GM18502 (cell line): ENCODE measurements around the gene RNF141.
A peak's percentile ranks its signal among the peaks of the same experiment; 100 is the strongest.

Source experiments
- ATAC-seq: cut with Tn5 transposase; IDR thresholded peaks from one replicate; pipeline ENCODE4 v1.9.1; 2021; ENCODE audit warnings: mild to moderate bottlenecking; ENCODE audit not compliant: unreplicated experiment, poor library complexity

The RNF141 gene

DNA sequence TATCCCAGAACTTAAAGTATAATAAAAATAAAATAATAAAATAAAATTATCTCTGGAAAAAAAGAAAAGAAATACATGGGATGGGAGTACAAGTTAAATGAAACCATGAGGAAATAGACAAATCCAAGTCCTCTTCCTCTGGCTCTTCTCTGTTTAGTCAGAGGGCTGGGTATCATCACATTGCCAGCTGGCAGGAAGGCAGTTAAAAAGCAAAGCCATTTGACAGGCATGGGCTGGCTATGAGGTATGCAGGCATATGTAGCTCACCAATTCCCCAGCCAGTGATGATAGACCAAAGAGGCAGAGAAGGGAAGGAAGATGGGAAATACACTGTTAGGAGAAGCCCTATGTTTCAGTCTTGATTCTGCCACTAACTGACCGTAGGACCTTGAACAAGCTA, 21.0 kb upstream of the RNF141 start:
- ATAC-seq, result no peak

DNA sequence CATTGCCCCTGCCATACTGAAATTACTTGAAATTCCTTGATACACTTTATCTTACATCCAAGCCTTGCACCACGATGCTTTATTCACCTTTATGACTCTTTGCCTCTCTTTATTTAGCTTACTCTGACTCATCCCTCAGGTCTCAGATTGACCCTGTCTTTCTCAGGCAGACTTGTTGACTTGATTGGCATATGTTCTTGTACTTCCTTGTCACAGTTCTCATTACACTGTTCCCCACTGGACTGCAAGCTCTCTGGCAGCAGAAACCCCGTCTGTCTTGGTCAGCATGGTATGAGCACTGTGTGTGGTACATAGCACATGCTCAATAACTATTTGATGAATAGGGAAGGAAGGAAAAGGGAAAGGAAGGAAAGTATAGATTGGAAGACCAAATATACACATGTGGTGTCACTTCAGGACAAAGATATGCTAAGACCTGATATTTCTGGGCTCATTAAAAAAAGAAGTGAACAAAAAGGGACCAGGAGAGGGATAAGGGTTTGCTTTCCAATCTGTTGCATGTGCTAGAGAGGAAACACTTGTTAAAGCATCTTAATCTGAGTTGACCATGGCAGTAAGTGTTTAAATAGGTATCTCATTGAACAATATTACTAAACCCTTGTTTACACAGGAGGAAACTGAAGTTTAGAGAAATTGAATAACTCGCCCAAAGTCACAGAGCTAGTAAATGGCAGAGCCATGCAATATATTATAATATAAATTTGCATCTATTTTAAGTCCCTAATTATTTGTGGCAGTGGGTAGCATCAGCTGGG, 20.2 kb upstream of the RNF141 start:
- no peak for ATAC-seq

DNA sequence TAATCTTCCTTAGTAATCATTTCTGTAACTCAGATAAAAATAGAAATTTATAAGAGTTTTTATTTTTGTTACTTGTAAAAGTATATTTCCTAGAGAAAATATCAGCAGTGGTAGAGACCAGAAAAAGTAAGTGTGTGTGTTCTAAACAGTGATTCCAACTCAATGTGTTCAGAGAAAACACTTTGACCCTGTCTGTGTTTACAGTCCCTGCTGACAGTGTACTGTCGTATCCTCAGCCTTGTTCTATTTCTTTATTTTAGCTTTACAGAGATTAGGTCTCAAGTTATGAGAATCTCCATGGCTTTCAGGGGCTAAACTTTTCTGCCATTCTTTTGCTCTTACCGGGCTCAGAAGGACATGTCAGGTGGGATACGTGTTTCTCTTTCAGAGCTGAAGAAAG, 17.3 kb upstream of the RNF141 start:
- ATAC-seq, result no peak

DNA sequence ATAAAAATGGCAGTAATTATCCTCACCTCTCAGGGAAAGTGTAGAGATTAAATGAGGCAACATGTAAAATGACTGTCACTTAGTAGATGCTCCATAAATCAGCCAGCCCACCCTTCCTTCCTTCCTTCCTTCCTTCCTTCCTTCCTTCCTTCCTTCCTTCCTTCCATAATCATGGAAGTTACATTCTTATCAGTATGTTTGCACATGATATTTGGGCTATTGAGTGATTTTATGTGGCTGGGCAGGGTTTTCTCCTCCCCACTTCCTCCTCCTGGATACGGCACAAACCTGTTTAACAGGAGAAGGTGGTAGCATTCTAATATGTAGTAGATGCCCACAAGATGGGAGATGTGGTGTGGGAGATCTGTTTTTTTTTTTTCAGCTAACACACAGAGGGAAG, 15.6 kb upstream of the RNF141 start:
- no peak for ATAC-seq

DNA sequence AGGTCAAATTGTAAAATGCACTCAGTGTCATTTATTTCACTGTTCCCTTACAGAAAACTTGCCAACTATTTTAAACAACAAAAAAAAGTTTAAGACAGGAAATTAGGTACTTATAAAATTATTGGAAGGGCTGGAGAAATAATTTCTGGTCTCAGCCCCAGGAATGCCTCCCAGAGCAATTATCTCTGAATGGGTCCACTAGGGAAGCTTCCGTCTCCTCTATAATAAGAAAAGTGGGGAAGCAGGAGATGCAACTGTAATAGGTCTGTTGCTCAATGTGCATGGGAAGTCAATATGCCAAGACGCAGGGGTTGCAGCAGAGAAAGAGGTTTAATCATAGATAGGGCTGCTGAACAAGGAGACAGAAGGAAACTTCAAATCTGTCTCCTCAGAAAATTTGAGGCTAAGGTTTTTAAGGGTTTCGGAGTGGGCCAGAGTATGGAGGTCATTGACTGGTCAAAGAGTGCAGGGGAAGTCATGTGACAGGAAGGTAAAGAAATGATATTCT, 10.9 kb upstream of the RNF141 start:
- no peak for ATAC-seq

DNA sequence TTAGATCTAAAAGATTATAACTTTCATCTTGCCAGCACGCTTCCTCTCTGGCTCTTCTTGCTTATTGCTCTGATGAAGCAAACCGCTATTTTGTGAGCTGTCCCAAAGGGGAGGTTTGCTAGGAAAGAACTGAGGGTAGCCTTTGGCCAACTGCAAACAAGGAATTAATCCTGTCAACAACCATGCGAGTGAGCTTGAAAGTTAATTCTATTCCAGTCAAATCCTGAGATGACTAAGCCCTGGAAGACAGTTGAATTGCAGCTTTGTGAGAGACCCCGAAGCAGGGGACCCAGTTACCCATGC, 10.3 kb upstream of the RNF141 start:
- no peak for ATAC-seq

DNA sequence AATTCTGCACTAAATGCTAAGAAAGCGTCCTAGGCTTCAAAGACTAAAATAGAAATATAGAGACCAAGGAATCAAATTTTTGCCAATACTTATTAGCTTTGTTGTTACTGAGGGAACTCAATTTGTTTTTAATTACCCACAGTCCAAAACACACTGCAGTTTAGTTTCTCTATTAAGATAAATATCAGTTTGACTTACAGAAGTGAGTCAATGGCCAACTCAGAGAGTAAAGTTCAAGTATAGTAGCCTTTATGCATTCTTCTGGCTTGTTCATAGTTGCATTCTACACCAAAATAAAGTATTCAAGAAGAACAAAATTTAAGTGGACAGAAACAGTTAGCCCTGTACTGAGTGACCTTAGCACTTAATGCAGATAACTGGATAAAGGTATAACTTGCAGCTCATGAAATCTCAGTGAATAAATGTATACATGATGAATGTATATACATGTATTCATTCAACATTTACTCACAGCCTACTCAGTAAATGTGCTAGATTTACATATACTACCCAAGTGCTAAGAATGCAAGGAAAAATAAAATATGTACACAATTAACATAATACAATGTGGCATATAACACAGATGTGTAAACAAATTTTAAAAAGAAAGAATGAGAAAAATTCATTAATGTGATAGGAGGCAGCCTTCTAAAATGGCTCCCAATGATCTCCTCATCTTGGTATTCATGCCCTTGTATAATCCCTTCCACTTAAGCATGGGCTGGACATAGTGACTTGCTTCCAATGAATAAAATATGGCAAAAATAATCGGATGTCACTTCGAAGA, 9.7 kb upstream of the RNF141 start:
- ATAC-seq, result no peak

DNA sequence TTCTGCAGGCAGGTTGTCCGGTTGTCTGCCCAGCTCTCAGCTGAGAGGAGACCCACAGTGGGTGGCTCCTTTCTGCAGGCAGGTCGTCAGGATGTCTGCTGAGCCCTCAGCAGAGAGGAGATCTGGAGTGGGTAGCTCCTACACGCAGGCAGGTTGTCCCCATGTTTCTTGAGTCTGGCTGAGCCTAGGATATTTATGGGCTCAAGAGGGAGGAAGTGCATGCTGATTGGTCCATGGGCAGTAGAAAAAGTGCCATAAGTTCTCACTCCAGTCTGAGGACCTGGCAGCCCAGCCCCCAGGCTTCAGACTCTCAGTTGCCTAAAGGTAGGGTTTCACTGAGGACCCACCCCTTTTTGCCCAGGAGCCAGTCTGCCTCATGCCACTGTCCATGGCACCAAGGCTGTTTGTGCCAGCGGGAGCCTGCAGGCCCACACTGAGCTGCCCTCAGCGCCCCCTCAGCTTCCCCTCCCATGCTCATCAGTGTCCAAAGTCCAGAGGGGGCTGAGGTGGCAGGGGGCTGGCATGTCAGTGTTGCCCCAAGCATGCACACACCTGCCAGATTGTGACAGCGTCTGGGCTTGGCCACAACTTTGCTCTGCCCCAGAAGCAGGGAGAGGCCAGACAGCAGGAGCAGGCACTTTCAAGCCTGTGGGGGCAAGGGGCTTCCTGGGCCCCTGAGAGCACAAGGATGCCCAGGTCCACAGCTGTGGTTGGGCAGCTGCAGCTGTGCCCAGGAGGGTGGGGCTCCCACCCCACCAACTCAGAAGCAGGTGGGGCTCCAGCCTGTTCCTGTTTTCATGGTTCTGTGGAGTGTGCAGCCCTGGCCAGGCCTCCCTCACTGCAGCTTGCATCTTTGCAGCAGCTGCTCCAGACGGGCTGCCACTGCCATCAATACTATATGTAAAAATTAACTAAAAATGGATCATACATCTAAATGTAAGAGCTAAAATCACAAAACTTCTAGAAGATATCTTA, 3.8 kb upstream of the RNF141 start:
- ATAC-seq, result no peak

DNA sequence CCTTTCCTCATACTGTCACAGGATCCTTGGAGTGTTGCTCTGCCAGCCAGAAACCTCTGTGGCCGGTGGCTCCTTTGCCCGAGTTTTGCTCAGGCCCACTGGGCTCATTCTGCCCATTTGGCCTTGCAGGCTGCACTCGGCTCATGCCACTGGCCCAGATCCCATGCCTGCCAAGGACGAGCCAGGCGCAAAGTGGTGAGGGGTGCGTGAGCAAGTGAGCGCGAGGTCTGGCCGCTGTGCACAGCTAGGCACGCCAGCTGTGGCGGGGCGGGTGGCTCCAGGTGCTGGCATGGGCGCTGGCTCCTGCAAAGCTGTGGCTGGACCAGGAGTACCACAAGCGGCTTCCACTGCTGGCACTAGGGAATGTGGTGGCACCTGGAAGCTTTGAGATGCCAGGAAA, 2.8 kb upstream of the RNF141 start:
- ATAC-seq, result no peak

DNA sequence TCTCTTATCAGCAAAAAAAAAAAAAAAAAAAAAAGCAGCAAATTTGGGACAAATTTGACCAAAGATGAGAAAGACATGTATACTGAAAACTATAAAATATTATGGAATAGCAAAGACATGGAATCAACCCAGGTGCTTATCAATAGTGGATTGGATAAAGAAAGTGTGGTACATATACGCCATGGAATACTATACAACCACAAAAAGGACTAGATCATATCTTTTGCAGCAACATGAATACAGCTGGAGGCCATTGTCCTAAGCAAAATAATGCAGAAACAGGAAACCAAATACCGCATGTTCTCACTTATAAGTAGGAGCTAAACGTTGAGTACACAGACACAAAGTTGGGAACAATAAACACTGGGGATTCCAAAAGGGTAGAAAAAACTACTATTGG, 1.8 kb upstream of the RNF141 start:
- no peak for ATAC-seq

DNA sequence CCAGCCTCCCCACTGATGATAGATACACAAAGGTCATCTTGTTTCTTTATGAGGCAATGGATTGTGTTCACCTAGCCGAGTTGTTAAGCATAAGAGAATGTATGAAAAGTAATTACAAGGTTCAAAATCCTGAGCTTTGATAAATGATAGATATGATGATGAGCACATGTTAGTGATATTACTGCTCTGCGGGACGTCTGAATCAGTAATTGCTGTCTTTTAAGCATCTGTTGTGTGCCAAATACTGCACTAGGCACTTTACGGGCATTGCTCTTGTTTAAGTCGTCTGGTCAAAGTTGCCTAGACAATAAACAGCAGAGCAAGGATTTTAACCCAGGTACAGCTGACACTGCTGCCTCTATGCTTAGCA, 559 bp upstream of the RNF141 start:
- ATAC-seq, result no peak

DNA sequence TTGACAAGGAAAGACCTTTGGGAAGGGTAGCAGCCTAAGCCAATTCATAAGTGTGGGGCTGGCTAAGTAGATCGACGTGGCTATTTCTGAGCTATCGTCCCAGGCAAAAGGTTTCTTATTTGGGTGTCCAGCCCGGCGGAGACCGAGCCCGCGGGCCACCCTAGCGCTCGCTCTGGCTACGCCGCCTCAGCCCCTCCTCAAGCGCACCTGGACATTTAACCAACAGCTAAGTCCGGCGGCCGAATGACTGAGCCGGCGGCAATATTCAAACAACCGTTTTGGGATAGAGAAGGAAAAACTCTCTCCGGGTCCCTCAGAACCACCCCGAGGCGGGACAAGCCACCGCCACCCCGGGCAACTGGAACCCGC, 457 bp downstream of the RNF141 start:
- peak; percentile 23 for ATAC-seq

DNA sequence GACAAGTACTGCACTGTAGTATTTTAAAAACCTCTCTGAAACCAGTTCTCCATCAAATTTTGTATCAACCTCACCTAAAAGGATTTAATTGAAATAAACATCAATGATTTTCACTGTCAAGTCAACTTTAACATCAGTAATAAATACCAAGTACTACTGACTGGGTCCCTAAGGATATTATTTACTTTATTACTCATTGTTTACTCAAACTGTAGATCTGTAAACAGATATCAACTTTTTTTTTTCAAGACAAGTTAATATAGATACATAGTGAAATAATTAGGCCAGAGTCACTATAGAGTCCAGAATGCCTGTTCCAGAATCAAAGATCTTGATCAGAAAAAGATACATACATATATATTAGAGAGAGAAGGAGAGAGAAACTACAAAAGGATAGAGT, 1.6 kb downstream of the RNF141 start:
- no peak for ATAC-seq

DNA sequence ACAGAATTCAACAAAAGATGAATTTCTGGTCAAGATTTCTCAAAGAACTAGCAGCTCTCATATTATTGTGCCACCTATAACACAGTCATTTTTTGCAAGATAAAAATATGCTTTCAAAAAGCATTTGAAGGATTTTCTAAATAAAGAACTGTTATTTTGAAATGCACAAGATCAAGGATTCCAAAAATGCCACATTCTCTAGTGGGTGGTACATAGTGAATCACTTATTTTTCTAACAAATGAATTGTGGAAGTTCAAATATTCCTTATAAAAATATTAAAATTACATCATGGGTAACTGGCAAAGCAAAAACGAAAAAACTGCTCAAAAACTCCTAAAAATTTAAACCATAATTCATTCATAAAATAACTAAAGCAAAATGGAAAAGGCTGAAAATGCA, 2.1 kb downstream of the RNF141 start:
- ATAC-seq, result no peak

DNA sequence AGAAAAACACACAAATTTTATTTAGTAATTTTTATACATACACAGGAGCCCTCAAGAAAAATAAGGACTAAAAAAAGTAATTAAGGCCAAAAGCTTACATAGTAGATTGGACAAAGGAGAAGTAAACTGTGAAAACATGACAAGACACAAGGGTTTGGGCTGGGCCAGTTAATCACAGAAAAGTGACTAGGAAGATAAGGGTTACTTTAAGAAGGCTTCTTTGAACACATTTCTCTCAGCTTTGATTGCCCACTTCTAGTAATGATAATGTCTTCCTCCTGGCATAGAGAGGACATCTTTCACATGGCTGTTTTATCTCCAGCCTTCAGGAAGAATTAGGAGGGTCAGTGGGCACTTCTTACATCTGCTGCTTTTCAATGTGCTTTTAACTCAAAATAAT, 3.4 kb downstream of the RNF141 start:
- no peak for ATAC-seq

DNA sequence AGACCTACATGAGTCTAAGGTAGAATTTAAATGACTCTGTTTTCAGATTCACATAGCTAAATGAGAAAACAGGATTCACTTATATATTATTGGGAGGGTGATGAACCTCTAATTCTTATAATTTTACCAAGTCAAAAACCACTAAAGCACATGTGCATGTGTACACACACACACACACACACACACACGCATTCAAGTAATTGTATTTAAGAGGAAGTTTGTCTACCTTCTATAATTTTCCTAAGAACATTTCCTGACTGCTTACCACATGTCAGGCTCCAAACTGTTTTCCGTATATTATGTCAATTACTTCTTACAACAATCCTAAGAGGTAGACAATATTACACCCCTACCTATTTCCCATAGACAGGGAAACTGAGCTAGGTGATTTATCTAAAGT, 6.7 kb downstream of the RNF141 start:
- ATAC-seq, result no peak

DNA sequence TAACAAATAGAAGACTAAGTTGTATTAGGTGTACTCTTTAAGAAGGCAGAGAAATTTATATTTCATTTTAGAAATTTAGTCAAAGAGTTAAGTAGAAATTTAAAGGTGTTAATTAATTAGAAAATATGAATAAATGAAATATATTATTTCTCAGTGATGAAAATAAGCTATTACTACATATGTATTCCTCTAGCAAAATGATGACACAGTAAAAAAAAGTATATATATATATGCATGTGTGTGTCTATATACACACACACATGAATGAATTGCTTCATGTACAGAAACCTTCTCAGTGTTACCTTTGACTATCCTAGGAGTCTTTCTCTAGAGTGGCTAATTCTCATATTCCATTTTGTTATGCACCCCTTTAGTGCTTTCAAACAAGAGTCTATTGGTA, 7.7 kb downstream of the RNF141 start:
- ATAC-seq, result no peak

DNA sequence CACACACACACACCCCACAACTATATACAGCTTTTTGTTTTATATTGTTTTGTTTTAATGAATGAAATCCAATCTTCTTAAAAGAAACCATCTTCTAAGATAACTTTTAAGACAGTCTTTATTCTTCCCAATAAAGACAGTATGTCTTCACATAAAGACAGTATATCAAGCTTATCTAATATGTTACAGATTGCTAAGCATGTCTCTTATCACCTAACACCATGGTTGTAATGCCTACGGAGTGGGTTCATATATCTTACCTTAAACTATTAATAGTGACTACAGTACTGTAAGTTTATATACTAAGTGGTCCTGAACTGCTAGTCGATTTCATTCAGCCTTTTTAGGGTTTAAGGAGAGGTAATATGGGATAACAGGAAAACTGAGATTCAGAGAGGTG, 8.5 kb downstream of the RNF141 start:
- no peak for ATAC-seq

DNA sequence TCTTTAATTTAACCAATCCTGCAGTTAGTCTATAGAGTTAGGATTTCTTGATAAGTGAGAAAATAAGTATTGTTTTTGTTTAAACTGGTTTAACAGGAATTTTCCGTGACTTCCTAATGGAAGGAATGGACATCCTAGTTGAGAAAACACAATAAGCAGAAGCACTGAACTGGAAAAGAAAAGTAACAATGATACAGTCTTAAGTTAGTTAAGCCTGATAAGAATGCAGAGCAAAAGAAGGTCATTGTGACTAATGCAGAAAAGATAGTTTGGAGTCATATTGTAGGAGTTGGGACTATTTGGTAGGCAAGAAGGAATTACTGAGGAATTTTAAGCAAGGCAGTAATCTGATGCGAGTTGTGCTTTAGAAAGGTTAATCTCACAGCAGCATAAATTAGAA, 11.7 kb downstream of the RNF141 start:
- no peak for ATAC-seq

DNA sequence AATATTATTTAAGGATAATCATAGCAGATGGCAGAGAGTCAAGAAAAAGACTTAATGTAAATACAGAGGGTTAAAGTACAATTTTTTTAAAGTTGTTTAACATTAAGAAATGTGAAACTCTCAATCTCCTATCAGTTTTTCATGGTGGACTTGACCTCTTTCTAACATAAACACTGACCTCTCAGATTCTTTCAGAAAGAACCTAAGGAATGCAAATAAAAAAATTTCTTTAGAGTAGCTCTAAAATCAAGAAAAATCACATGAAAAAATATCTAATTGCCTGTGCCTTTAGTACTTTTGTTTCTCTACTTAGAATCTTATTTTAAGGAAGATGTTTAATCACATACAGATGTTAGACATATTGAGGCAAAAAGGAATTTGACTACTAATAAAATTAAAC, 12.9 kb downstream of the RNF141 start:
- no peak for ATAC-seq
